Measurements from ENCODE around the gene C2orf69.

The C2orf69 gene

GRCh38 chr2:199895406-199895805, 15.7 kb upstream of the C2orf69 start:
- no peak overlapping the region for H3K27ac ChIP-seq
- no peak for DNase-seq
- in situ Hi-C loops (cut with HindIII; ENCODE audit: low pct_ligation_motif_present, low sequenced_read_pairs), result no loop called here
- no peaks in the 10 kb centered on the region for H3K27me3 ChIP-seq (replicated peaks)
- no peak for TF ChIP-seq CTCF (IDR thresholded peaks at IDR 0.05; ENCODE audit: low read depth, low read length, missing control alignments)
- H3K36me3 ChIP-seq (replicated peaks), result no peaks in the 10 kb centered on the region
- no peak overlapping the region for H3K4me3 ChIP-seq (ENCODE audit: low read depth, low read length)

DNA sequence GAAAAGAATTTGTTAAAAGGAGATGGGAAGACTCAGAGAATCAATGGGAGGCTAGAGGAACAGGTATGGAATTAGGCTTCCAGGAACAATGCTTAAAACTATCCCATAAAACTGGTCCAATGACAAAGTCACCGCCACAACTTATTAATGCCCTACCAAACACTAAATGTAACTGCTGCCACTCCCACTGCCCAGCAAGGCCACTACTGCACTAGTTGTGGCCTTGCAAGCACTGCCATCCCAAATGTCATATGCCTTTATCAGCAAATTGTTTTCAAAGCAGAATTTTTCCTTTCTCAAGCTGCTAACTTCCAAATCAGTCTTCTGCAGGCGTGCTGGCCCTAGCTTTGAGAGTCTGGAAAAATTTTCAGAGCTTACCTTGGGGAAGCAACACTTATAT, 14.5 kb upstream of the C2orf69 start:
- no peak for TF ChIP-seq CTCF (IDR thresholded peaks at IDR 0.05; ENCODE audit: low read depth, low read length, missing control alignments)
- no peaks in the 10 kb centered on the region for H3K27me3 ChIP-seq (replicated peaks)
- no peak overlapping the region for H3K4me3 ChIP-seq (ENCODE audit: low read depth, low read length)
- in situ Hi-C loops (cut with HindIII; ENCODE audit: low pct_ligation_motif_present, low sequenced_read_pairs), result no loop called here
- H3K36me3 ChIP-seq (replicated peaks), result no peaks in the 10 kb centered on the region
- no peak for DNase-seq
- H3K27ac ChIP-seq, result no peak overlapping the region

GRCh38 chr2:199901942-199902341, 9.2 kb upstream of the C2orf69 start:
- H3K4me3 ChIP-seq (ENCODE audit: low read depth, low read length), result no peak overlapping the region
- H3K27me3 ChIP-seq (replicated peaks), result no peaks in the 10 kb centered on the region
- in situ Hi-C loops (cut with HindIII; ENCODE audit: low pct_ligation_motif_present, low sequenced_read_pairs), result no loop called here
- H3K27ac ChIP-seq, result no peak overlapping the region
- TF ChIP-seq CTCF (IDR thresholded peaks at IDR 0.05; ENCODE audit: low read depth, low read length, missing control alignments), result no peak
- H3K36me3 ChIP-seq (replicated peaks), result no peaks in the 10 kb centered on the region
- no peak for DNase-seq

DNA sequence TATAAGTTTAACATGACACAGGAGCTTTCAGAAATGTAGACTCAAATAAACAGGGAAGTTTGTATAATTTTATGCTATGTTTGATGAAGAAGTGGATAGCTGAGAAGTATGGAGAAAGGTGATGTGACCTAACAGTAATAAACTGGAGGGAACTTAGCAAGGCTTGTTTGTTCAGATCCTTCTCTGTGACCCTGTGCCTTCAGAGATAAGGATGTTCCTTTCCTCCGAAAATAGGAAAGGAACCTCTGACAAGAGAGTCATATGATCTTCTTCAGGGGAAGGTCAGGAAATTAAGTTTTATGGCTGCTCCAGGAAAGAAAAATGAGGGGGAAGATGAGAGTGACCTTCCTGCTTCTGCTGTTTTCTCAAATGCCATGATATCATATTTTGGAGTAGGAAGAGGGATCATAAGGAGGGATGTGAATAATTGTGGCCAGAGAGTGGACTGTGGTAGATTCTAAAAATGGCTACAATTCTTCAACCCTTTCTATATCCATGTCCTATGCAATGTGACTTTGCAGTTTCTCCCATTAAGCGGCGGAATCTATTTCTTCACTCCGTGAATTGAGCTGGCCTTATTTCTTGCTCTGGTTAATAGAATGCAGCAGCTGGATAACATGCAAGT, 8.5 kb upstream of the C2orf69 start:
- H3K36me3 ChIP-seq (replicated peaks), result no peaks in the 10 kb centered on the region
- no peak for TF ChIP-seq CTCF (IDR thresholded peaks at IDR 0.05; ENCODE audit: low read depth, low read length, missing control alignments)
- no peak overlapping the region for H3K4me3 ChIP-seq (ENCODE audit: low read depth, low read length)
- in situ Hi-C loops (cut with HindIII; ENCODE audit: low pct_ligation_motif_present, low sequenced_read_pairs), result no loop called here
- no peaks in the 10 kb centered on the region for H3K27me3 ChIP-seq (replicated peaks)
- H3K27ac ChIP-seq, result no peak overlapping the region
- no peak for DNase-seq

DNA sequence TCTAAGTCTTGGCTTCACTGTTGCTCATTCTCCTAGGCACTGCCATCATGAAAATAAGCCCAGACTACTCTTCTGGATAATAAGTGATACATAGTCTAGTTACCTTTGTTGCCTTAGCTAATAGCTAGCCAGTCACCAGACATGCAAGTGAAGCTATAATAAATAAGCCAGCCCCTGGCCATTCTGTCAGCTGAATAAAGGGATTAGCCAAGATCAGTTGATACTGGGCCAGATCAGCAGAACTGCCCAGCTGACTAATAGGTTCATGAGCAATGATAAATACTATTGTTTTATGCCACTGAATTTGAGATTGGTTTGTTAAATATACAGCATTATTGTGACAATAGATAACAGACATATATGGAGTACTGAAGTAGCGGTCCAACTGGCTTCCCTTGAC, 8.0 kb upstream of the C2orf69 start:
- Histone ChIP-seq H3K36me3 (replicated peaks) (no peaks in the 10 kb centered on the region), H3K4me3 (ENCODE audit: low read depth, low read length) (no peak overlapping the region), H3K27ac (no peak overlapping the region), H3K27me3 (replicated peaks) (no peaks in the 10 kb centered on the region)
- TF ChIP-seq CTCF (IDR thresholded peaks at IDR 0.05; ENCODE audit: low read depth, low read length, missing control alignments), result no peak
- DNase-seq, result no peak
- in situ Hi-C loops (cut with HindIII; ENCODE audit: low pct_ligation_motif_present, low sequenced_read_pairs), result no loop called here
